HG03039 (cell line): Measurements from ENCODE around the gene SCYL3.
"Not testable (repeated sequence)": the region's sequence is repeated elsewhere in the genome, so short reads cannot be mapped to it uniquely, and the experiment has no call there.

Source experiments
- ATAC-seq: cut with Tn5 transposase; IDR thresholded peaks from one replicate; pipeline ENCODE4 v1.9.1; 2021; ENCODE audit warnings: mild to moderate bottlenecking, moderate library complexity; ENCODE audit not compliant: unreplicated experiment

SCYL3 gene

GRCh38 chr1:169829671-169830070 lies 64.0 kb downstream of the SCYL3 start:
- ATAC-seq = no peak

- no peak for ATAC-seq
Observed at GRCh38 chr1:169824153-169824552, 69.5 kb downstream of the SCYL3 start.

- ATAC-seq = no peak
Observed at GRCh38 chr1:169821500-169821899, 72.2 kb downstream of the SCYL3 start.

GRCh38 chr1:169816617-169817016 lies 77.1 kb downstream of the SCYL3 start:
- no peak for ATAC-seq

- ATAC-seq = no peak
Observed at GRCh38 chr1:169814265-169814664, 79.4 kb downstream of the SCYL3 start.

GRCh38 chr1:169812131-169812530 lies 81.6 kb downstream of the SCYL3 start:
- ATAC-seq = no peak

- ATAC-seq = not testable (repeated sequence)
Observed at GRCh38 chr1:169811418-169812035, 82.2 kb downstream of the SCYL3 start.

- ATAC-seq = no peak
Observed at GRCh38 chr1:169809370-169810095, 84.2 kb downstream of the SCYL3 start.

- no peak for ATAC-seq
Observed at GRCh38 chr1:169804941-169805340, 88.8 kb downstream of the SCYL3 start.

- no peak for ATAC-seq
Observed at GRCh38 chr1:169802888-169803287, 90.8 kb downstream of the SCYL3 start.
